ENCODE measurements around the gene DNMT3L.

The DNMT3L gene

DNA sequence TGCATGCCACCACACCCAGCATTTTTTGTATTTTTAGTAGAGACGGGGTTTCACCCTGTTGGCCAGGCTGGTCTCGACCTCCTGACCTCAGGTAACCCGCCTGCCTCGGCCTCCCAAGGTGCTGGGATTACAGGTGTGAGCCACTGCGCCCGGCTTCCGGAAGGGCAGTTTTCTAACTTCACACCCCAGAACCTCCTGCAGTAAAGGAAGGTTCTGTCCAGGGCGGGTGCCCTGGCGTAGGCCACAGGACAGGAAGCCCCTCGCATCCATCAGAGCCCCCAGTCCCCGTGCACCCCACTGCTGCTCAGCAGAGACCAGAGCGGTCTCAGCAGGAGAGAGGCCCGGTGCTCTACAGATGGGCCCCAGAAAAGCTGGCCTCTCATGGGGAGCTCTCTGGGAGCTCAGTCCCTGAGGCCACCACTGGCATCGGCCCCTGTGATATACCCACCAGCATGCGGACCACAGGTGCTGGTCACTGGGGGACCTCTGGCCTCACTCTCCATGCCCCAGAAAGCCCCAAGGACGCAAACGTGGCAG is 4.1 kb upstream of the DNMT3L start:
- no peak overlapping the region for H3K4me3 ChIP-seq (replicated peaks; ENCODE audit: low read depth, low read length)
- no peak for DNase-seq (ENCODE audit: extremely low read depth, low read depth)
- TF ChIP-seq, protein P1, sequence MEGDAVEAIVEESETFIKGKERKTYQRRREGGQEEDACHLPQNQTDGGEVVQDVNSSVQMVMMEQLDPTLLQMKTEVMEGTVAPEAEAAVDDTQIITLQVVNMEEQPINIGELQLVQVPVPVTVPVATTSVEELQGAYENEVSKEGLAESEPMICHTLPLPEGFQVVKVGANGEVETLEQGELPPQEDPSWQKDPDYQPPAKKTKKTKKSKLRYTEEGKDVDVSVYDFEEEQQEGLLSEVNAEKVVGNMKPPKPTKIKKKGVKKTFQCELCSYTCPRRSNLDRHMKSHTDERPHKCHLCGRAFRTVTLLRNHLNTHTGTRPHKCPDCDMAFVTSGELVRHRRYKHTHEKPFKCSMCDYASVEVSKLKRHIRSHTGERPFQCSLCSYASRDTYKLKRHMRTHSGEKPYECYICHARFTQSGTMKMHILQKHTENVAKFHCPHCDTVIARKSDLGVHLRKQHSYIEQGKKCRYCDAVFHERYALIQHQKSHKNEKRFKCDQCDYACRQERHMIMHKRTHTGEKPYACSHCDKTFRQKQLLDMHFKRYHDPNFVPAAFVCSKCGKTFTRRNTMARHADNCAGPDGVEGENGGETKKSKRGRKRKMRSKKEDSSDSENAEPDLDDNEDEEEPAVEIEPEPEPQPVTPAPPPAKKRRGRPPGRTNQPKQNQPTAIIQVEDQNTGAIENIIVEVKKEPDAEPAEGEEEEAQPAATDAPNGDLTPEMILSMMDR (IDR thresholded peaks at IDR 0.05; ENCODE audit: low read depth, low read length, missing control alignments) = no peak

- H3K4me3 ChIP-seq (replicated peaks; ENCODE audit: low read depth, low read length) = no peak overlapping the region
- DNase-seq (ENCODE audit: extremely low read depth, low read depth) = no peak
- TF ChIP-seq, protein P1 (IDR thresholded peaks at IDR 0.05; ENCODE audit: low read depth, low read length, missing control alignments) = no peak
These were observed 2.1 kb upstream of the DNMT3L start for GRCh38 chr21:44263768-44264167.

GRCh38 chr21:44263221-44263760 is 1.6 kb upstream of the DNMT3L start:
- H3K4me3 ChIP-seq (replicated peaks; ENCODE audit: low read depth, low read length) = no peak overlapping the region
- TF ChIP-seq, protein P1 (IDR thresholded peaks at IDR 0.05; ENCODE audit: low read depth, low read length, missing control alignments) = no peak
- DNase-seq (ENCODE audit: extremely low read depth, low read depth) = no peak

GRCh38 chr21:44262338-44263056 is 800 bp upstream of the DNMT3L start:
- TF ChIP-seq, protein P1 (IDR thresholded peaks at IDR 0.05; ENCODE audit: low read depth, low read length, missing control alignments) = no peak
- H3K4me3 ChIP-seq (replicated peaks; ENCODE audit: low read depth, low read length) = no peak overlapping the region

GRCh38 chr21:44260791-44261631 is 686 bp downstream of the DNMT3L start:
- TF ChIP-seq, protein P1 (IDR thresholded peaks at IDR 0.05; ENCODE audit: low read depth, low read length, missing control alignments) = no peak
- no peak for DNase-seq (ENCODE audit: extremely low read depth, low read depth)
- H3K4me3 ChIP-seq (replicated peaks; ENCODE audit: low read depth, low read length) = no peak overlapping the region

More at GRCh38 chr21:44262338-44263056, 800 bp upstream of the DNMT3L start:
- no peak for DNase-seq (ENCODE audit: extremely low read depth, low read depth)

DNA sequence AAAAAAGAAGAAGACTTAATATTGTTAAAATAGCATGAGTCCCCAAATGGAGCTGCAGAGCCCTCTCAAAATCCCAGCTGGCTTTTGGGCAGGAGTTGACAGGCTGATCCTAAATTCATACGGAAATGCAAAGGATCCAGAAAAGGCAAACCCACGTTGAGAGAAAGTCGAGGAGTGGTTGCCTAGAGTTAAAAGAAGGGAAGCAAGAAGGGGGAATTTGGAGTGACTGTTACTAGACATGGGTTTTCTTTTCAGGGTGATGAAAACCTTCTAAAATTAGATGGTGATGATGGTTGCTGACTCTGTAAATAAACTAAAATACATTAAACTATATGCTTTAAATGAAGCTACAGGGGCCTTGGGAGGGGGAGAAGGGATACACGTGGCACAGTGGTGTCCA is 1.6 kb downstream of the DNMT3L start:
- DNase-seq (ENCODE audit: extremely low read depth, low read depth) = no peak
- H3K4me3 ChIP-seq (replicated peaks; ENCODE audit: low read depth, low read length) = no peak overlapping the region

More for the DNA sequence above, 1.6 kb downstream of the DNMT3L start:
- TF ChIP-seq, protein P1 (IDR thresholded peaks at IDR 0.05; ENCODE audit: low read depth, low read length, missing control alignments) = no peak

All from HFF-Myc (cell line).